Measurements from ENCODE around the gene DCST2. TPM values are rescaled to one million over a fixed set of nuclear protein-coding genes. Genes with fewer than 3 reads are reported as not detected.
"Not testable (repeated sequence)": the region's sequence is repeated elsewhere in the genome, so short reads cannot be mapped to it uniquely, and the experiment has no call there.

The DCST2 gene
- total RNA-seq, 1 experiment from 2014 or later = not detected

- DNase-seq = no peak
- H3K9me3 ChIP-seq = no peaks in the 10 kb centered on the region
- peaks cover 55% of the 10 kb centered on the region for H3K36me3 ChIP-seq
- H3K4me3 ChIP-seq = no peak overlapping the region
- H3K27me3 ChIP-seq = no peaks in the 10 kb centered on the region
Measured at GRCh38 chr1:154988058-154988954, 45.3 kb downstream of the DCST2 start.

GRCh38 chr1:154987326-154987725, 46.3 kb downstream of the DCST2 start:
- no peak for DNase-seq
- Histone ChIP-seq H3K27me3 (no peaks in the 10 kb centered on the region), H3K4me3 (no peak overlapping the region), H3K36me3 (peaks cover 60% of the 10 kb centered on the region), H3K9me3 (no peaks in the 10 kb centered on the region)

GRCh38 chr1:154986736-154987135, 46.8 kb downstream of the DCST2 start:
- not testable (repeated sequence) for H3K9me3 ChIP-seq, H3K27me3 ChIP-seq, H3K4me3 ChIP-seq, DNase-seq
- peaks cover 62% of the 10 kb centered on the region for H3K36me3 ChIP-seq

GRCh38 chr1:154983776-154984466, 49.7 kb downstream of the DCST2 start:
- H3K27me3 ChIP-seq = no peaks in the 10 kb centered on the region
- peak overlapping the region; percentile 76 for H3K4me3 ChIP-seq
- no peaks in the 10 kb centered on the region for H3K9me3 ChIP-seq
- DNase-seq = no peak
- peaks cover 53% of the 10 kb centered on the region for H3K36me3 ChIP-seq

- Histone ChIP-seq H3K36me3 (peaks cover 50% of the 10 kb centered on the region), H3K27me3 (no peaks in the 10 kb centered on the region), H3K9me3 (no peaks in the 10 kb centered on the region), H3K4me3 (peak within 1 kb of the TSS; percentile 76)
- DNase-seq = peak; percentile 99
Measured at GRCh38 chr1:154982897-154983648, 50.5 kb downstream of the DCST2 start, which contains the start of gene FLAD1. Gene FLAD1 (plus strand): TSS chr1:154983344. CDS start chr1:154983695, 351 bp downstream.

- Histone ChIP-seq H3K4me3 (peak overlapping the region; percentile 76), H3K27me3 (no peaks in the 10 kb centered on the region), H3K36me3 (peaks cover 50% of the 10 kb centered on the region), H3K9me3 (no peaks in the 10 kb centered on the region)
- no peak for DNase-seq
Measured at GRCh38 chr1:154982341-154982740, 51.2 kb downstream of the DCST2 start.

- H3K4me3 ChIP-seq = no peak overlapping the region
- no peaks in the 10 kb centered on the region for H3K27me3 ChIP-seq
- no peaks in the 10 kb centered on the region for H3K9me3 ChIP-seq
- no peak for DNase-seq
- peaks cover 42% of the 10 kb centered on the region for H3K36me3 ChIP-seq
Measured at GRCh38 chr1:154978360-154978759, 55.2 kb downstream of the DCST2 start.

- DNase-seq, H3K9me3 ChIP-seq, H3K27me3 ChIP-seq, H3K4me3 ChIP-seq: not testable (repeated sequence)
- H3K36me3 ChIP-seq = peaks cover 45% of the 10 kb centered on the region
Measured at GRCh38 chr1:154977762-154978161, 55.8 kb downstream of the DCST2 start.

- peaks cover 44% of the 10 kb centered on the region for H3K36me3 ChIP-seq
- DNase-seq = peak; percentile 71
- H3K27me3 ChIP-seq = no peaks in the 10 kb centered on the region
- peak overlapping the region; percentile 72 for H3K4me3 ChIP-seq
- no peaks in the 10 kb centered on the region for H3K9me3 ChIP-seq
Measured at GRCh38 chr1:154975409-154976059, 58.0 kb downstream of the DCST2 start.

GRCh38 chr1:154974808-154975408, 58.7 kb downstream of the DCST2 start:
- H3K27me3 ChIP-seq = no peaks in the 10 kb centered on the region
- peak overlapping the region; percentile 72 for H3K4me3 ChIP-seq
- peaks cover 45% of the 10 kb centered on the region for H3K36me3 ChIP-seq
- H3K9me3 ChIP-seq = no peaks in the 10 kb centered on the region
- peak; percentile 96 for DNase-seq

- peaks cover 44% of the 10 kb centered on the region for H3K36me3 ChIP-seq
- H3K9me3 ChIP-seq = no peaks in the 10 kb centered on the region
- H3K27me3 ChIP-seq = no peaks in the 10 kb centered on the region
- peak within 1 kb of the TSS; percentile 72 for H3K4me3 ChIP-seq
- DNase-seq = peak; percentile 99
Measured at GRCh38 chr1:154974102-154974807, 59.3 kb downstream of the DCST2 start, which contains the start of gene CKS1B. Gene CKS1B (plus strand): TSS chr1:154974681. CDS start chr1:154974746, 65 bp downstream.

GRCh38 chr1:154973344-154974101, 60.1 kb downstream of the DCST2 start:
- H3K9me3 ChIP-seq = no peaks in the 10 kb centered on the region
- DNase-seq = peak; percentile 99
- peaks cover 47% of the 10 kb centered on the region for H3K36me3 ChIP-seq
- no peaks in the 10 kb centered on the region for H3K27me3 ChIP-seq
- H3K4me3 ChIP-seq = peak overlapping the region; percentile 72

- Histone ChIP-seq H3K4me3 (peak overlapping the region; percentile 72), H3K36me3 (peaks cover 47% of the 10 kb centered on the region), H3K9me3 (no peaks in the 10 kb centered on the region), H3K27me3 (no peaks in the 10 kb centered on the region)
- peak; percentile 97 for DNase-seq
Measured at GRCh38 chr1:154972517-154973343, 60.9 kb downstream of the DCST2 start.

GRCh38 chr1:154972213-154972516, 61.4 kb downstream of the DCST2 start:
- peaks cover 47% of the 10 kb centered on the region for H3K36me3 ChIP-seq
- H3K9me3 ChIP-seq = no peaks in the 10 kb centered on the region
- H3K4me3 ChIP-seq = peak overlapping the region; percentile 72
- DNase-seq = no peak
- H3K27me3 ChIP-seq = no peaks in the 10 kb centered on the region
